Stimulated activated CD8-positive, alpha-beta memory T cell treated with anti-CD3 and anti-CD28 coated beads, Interleukin-15, amount 100 ng/mL, for 1 hour (primary cell): ENCODE measurements around the gene RFT1.
A peak's percentile ranks its signal among the peaks of the same experiment; 100 is the strongest.

Source experiments
- DNase-seq: peaks from one replicate; pipeline ENCODE4 v3.0.0-alpha.2; 2020; ENCODE audit warnings: low read depth

The RFT1 gene, protein sequence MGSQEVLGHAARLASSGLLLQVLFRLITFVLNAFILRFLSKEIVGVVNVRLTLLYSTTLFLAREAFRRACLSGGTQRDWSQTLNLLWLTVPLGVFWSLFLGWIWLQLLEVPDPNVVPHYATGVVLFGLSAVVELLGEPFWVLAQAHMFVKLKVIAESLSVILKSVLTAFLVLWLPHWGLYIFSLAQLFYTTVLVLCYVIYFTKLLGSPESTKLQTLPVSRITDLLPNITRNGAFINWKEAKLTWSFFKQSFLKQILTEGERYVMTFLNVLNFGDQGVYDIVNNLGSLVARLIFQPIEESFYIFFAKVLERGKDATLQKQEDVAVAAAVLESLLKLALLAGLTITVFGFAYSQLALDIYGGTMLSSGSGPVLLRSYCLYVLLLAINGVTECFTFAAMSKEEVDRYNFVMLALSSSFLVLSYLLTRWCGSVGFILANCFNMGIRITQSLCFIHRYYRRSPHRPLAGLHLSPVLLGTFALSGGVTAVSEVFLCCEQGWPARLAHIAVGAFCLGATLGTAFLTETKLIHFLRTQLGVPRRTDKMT

DNA sequence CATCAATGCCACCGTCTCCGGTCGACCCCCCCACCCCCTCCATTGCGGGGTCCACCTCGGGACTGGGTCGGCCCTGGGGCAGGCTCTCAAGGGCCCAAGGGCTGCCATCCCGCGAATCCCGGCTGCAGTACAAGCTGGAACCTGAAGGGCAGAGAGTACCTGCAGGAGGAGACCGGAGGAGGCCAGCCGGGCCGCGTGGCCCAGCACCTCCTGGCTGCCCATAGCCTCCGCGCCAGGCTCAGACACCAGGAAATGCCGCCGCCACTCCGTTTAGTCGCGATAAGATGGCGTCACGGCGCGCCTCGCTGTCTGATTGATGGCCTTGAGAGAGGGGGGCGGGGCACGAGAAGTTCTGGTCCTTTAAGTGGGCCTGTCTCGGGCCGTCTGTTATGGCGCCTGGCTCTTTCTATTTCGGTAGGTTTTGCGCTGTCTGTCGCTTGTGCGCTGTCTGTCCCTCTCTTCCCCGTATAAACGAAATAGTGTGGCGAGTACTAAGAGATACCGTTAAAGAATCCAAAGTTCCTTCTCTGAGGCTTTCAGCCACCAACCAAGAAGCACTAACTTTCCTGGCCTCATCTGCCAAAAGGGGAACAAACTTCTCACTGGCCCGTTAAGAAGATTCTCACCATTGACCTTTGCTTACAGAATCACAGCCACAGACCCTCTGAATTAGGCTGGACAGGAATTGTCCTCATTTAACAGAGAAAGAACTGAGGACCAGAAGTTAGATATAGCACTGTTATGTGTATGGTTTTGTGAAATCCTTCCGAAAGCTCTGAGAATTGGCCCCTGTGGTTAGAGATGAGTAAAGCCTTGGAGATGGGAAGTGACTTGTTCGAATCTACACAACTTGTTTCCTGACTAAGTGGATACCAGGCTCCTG, at the start of gene RFT1:
RFT1 (minus strand) TSS at position 257 of the 883 bp plus-strand sequence; CDS start at position 222, 35 bp downstream.
- peak; percentile 99 for DNase-seq

DNA sequence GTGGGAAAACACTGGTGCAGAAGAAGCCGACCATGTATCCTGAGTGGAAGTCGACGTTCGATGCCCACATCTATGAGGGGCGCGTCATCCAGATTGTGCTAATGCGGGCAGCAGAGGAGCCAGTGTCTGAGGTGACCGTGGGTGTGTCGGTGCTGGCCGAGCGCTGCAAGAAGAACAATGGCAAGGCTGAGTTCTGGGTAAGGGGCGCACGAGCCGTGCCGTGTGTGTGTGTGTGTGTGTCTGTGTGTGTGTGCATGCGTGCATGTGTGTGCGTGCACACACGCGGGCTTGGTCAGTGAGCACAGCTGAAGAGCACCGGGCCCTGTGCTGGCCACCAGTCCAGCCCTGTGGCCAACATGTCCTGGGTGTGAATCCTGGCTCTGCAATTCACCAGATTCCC, 49.3 kb upstream of the RFT1 start:
- DNase-seq, result no peak

DNA sequence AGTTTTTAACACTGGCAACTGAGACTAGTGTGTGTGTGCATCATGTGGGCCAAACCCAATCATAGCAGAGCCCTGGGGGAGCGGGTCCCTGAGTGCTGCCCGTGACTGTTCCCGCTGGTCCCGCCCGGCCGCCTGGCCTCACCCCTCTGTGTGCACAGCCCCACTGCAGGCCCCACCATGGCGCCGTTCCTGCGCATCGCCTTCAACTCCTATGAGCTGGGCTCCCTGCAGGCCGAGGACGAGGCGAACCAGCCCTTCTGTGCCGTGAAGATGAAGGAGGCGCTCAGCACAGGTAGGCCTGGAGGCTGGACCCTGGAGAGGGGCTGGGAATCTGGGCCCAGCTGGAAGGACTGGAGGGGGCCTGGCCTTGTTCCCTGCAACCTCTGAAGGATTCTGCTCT, 48.0 kb upstream of the RFT1 start:
- no peak for DNase-seq

DNA sequence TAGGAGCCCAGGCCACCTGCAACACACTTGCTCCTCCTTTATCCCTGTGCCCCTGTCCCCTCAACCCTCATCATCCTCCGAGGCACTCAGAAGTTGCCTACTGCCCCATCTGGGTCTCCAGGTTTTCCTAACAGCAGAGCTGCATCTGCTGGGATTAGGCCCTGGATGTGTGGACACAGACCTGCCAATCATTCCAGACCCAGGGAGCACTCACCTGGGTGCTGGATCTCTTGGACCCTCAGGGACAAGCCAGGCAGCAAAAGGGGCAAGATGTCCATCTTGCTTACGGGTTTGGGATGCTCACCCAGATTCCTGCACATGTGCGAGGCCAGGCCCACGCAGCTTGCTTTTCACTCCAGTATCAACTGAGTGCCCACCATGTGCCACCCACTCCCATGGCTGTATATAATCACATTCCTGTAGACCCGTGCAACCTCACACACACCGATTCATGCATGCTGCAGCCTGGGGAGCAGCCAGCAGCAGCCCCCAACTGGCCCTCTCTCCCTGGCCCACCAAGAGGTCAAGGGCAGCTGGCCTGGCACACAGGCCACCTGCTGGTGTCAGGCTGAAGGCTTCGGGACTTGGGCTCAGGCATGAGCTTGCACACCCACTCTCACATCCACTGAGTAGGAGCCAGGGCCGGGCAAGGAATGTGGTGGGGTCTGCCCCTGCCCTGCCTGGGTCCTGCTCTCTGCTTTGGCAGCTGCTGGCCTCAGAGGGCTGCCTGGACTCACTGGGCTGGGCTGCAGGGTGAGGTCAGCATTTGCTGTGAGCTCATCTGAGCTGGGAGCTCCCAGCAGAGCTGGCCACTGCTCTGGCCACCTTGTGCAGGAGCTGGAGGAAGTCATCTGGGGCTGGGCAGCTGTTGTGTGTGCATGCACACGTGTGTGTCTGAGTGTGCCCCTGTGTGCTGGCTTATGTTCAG, 45.6 kb upstream of the RFT1 start:
- no peak for DNase-seq

DNA sequence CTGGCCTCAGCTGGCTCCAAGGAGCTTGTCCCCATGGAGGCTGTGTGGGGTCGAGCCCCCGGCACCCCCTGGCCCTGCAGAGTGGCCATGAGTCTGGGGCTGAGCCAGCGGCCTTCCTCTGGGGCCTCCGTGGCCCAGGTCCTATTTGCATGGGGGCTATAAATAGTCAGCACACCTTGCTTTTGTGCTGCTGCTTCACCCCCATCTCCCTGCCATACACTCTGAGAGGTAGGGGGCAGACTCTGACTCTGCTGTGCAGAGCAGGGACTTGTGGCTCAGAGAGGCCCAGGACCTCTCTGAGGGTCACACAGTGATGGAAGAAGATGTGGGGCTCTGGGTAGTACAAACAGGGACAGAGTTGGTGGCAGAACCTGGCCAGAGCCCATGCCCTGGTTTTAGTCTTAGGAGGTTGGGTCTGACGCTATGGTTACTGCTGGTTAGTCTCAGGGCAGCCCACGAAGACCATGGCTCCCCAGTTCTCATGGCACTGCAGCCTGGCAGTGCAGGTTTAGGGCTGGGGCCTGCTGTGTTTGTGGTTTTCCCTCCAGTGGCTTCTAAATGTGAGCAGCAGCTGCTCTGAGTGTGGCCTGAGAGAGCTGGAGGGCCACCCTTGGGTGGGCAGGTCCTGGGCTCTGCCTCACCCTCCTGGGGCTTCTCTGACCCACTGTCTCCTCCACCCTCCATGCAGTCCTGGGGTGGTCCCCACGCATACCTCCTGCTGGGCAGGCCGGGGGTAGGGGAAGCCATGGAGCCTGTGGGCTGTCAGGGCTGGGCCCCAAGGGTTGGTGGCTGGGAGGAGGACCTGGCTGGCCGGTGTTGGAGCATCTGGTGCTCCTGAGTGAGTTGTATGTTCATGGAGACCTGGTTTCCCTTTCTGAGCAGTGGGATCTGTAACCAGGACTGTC, 44.4 kb upstream of the RFT1 start:
- DNase-seq, result no peak

DNA sequence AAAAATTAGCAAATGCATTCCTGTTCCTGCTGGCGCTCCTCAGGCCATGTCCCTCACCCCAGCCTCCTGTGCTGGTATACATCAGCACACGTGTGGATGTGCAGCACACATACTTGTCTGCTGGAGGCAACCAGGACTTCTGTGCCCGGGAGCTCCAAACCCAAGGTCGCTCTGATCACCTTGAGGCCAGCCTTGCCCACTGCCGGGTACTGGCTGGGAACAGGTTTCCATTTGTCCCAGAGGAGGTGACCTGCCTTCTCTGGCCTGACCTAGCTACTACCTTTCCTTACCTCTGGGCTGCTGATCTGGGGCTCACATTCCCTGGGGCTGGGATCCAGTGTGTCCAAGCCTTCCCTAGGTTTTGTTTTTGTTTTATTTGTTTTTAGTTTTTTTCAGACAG, 42.9 kb upstream of the RFT1 start:
- DNase-seq, result no peak

DNA sequence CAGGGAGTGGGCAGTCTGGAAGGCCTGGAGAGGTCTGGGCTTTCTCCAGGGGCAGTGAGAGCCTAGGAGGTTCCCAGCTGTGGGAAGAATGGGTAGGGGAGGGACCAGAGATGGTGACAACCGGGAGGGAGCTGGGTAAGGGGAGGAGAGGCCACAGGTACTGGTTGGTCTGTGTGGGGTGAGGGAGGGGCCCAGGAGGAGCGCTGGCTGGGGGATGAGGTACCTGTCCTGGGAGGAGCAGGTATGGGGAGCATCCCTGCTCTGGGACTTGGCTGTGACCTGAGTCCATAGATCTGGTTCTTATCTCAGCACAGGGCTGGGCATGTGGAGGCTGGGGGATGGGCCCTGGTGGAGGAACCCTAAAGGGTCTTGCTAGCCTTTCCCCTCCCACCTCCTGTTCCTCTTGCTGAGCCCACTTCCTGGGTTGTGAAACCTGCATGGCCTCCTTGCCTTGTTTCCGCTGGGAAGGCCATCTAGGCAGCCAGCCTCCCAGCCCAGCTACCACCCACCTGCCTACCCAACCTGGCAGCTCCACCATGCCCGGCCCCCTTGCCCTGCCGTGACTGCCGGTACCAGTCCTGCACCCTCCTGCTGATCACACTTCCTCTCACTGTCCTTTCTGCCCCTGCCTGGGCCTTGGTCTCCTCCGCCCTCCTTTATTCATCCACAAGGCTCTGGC, 41.7 kb upstream of the RFT1 start:
- no peak for DNase-seq

DNA sequence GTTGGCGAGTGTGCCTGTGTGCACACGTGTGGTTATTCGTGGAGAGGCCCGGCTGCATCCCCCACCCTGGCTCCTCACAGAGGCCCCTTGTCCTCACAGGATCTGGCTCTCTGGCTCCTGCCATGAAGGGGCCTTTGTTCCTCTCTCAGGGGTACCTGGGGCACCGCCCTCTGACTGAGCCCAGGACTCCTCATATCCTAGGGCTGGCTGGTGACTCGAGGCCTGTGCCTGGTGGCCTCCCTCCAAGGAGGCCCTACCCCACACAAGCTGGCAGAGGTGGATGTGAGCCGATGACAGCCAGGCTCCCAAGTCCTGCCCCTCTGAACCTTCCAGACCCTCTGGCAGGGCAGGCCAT, 40.8 kb upstream of the RFT1 start:
- DNase-seq, result no peak

DNA sequence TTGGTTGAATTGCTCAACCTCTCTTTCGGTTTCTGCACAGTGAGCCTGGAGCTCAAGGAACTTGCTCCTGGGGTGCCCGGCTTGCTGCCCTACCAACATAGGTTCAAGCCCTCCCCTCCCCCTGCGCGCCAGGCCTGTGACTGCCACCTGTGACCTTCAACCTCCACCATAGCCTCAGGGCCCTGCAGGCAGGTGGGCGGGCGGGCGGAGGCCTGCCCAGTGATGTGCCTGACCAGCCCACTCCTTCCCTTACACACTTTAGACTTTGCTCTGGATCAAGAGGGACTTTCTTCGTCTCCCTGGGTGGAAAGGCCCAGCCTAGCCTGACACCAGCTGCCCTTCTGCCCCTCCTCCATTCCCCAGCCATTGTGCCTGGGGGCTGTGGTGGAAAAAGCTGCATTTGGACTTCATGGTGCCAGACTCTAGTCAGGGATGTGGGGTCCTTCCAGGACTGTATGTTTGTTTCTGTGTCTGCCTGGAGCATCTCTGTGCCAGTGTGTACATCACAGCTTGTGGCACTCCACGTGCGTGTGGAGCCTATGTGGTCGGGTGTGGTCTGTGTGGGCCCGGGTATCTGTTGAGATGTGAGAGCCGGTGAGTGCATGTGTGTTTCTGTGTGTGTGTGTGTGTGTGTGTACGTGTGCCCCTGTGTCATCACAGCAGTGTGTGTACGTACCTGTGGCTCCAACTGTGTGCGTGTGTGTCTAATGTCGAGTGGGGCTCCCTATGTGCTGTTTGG, 40.3 kb upstream of the RFT1 start:
- no peak for DNase-seq

DNA sequence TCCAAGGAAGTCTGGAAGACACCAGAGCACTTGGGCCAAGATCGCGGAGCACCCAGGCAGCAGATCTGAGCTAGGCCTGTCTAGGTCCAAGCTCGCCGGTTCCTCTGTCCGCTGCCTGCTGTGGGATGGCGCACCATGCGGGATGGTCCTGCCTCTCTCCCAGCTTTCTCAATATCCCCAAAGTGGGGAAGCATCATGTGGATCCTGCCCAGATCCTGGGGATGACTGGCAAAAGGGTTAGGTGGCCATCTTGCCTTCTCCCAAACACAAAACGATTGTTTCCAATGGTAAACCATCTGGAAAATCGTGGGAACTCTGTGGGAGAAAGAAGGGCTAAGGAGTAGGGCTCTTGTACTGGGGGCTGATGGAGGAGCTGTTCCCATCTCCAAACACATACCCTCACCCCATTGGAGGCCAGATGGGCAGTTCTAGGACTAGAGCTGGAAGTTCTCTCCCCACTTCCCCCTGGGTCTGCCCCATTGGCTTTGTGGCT, 39.6 kb upstream of the RFT1 start:
- no peak for DNase-seq

DNA sequence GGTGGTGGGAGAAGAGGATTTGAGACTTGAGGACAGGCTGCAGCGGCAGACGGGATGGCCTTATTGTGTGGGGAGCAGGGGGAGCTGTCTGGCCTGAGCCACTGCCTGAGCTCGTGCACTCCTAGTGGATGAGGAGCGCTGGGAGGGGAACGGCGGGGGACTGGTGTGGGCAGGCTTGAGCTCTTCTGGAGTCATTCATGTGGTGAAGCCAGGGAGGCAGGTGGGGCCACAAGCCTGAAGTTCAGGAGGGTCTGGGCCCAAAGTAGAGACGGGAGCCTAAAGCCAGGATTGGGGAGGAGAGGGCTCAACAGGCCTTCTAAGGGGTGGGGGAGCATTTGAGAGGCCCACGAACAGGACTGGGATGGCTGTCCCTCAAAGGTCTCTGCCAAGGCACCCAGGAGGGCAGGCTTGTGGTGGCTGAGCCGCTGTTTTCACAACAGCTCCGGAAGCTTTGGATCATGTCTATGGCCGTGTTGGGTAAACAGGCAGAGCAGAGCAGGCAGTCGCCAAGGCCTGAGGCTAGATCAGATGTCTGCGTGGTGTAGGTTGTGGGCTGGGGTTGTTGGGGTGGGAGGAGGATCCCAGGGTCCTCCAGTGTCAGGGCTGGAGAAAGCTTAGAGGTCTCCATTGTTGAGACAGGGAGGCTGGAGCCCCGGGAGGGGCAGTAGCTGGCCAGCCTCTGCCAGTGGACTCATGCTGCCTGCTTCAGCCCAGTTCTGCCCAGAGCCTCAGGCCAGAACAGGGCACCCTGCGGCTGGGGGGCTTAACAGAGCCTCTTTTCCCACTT, 39.0 kb upstream of the RFT1 start:
- DNase-seq, result no peak

DNA sequence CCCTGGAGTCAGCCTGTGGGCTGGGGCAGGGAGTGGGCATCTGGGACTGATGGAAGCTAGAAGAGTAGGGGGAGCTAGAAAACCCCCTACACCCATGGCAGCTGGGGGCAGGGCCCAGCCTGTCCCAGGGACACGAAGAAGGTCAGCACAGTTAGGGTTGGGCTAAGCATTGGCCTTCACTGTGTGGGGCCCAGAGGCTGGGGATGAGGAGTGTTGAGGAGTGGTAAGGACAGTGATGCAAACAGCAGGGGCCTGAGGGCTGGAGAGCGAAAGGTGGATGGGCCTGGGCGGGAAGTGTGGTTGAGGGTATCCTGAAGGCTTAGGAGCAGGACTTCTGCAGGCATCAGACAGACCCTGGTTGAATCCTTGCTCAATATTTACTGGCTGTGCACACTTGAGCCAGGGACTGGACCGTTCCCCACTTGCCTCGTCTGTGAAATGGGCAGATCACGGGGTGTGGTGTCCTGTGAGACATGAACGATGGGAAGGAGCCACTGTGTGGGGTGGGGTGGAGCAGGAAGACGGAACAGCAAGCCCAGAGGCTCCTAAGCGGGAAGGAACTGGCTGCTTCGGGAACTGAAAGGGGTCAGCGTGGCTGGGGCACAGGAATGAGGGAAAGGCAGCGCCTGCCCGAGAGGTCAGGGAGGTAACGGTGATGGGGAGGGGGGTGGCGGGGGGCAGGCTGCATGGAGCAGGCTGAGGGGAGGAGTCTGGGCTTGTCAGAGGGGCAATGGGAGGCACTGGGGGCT, 38.1 kb upstream of the RFT1 start:
- no peak for DNase-seq

DNA sequence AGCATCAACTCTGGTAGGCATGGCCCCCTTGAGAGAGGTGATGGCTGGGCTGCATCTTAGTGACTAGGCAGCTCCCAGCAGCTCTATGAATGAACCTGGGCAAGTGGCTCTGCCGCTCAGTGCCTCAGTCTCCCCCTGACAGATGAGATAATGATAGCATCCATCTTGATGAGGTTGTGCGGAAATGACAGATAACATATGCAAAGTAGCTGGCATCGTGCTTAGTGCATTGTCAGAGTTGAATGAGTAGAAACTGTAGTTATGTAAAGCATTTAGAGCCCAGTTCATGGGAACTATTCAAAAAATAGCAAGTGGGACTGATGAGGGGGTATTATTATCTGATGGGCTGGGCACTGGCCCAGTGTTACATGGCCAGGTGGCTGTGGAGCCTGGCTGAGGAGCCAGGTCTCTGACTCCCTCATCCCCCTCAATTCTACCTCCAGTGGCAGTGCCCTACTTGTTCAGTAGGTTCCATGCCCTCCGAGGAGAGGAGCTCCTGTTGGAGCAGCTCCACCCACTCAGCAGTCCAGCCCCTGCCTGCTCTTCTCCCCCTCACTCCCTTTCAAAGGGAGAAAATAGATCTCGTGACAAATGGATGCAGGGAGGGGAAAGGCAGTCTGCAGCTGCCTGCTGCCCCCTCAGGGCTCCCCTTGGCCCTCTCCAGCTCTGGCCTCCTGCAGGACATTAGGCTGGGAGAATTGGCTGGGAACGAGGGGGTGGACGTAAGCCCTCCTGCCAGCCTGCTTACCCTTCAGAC, 37.4 kb upstream of the RFT1 start:
- no peak for DNase-seq

DNA sequence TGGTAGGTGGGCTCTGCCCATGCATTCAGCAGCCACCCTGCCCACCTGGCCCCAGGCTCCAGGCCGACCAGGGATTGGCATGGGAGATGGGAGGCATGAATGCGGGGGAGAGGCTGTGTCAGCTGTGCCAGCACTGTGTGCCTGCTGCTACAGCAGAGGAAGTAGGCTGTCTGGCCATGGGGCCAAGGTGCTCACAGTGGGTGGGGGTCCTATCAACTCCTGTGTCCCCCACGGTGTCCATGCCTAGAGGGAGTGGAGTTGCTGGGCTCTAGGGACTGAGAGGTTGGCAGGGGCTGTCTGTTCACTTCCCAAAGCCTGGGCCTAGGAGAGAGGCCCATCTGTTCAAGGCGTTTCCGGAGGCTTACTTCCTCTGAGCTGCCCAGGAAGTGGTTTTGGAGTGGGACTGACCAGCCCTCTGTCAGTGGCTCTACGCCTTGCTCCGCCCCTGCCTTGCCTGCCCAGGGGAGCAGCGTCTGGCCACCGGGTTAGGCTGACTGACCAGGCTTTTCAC, 36.6 kb upstream of the RFT1 start:
- no peak for DNase-seq

DNA sequence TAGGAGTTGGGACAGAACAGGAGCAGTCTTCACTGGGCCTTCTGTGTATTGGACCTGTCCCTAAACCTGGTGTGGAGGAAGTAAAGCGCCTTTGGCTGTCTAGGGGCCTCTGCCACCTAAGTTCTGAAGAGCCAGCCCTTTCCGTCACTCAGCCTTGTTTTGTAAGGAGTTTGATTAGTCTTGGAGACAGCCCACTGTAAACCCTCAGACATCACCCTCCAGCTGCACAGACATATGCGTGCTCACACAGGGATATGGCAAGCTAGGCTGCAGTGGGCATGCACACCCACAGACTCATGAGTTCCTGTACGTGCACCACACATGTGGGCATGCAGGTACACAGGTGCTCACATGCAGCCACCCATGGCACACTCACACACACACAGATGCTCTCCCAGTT, 36.0 kb upstream of the RFT1 start:
- DNase-seq, result no peak

DNA sequence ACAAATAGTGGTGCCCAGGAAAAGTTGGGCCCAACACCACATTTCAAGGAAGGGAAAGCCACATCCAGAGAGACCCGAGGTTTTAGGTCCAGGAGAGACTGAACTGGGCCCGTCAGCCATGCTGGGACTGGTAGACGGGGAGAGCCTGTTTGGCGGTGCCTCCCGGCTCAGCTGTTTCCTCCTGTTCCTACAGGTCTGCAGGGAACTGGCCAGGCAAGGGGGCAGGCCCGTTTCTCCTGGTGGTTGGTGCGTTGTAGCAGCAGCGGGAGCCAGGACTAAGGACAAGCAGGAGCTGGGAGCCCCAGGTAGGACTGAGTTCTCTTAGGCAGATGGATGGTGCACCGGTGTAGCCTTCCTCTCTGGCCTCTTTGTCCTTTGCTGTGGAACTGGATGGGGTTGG, 34.7 kb upstream of the RFT1 start:
- no peak for DNase-seq
